ENCODE data around the gene CDKN3.
"Not testable (repeated sequence)": the region's sequence is repeated elsewhere in the genome, so short reads cannot be mapped to it uniquely, and the experiment has no call there.

The CDKN3 gene

GRCh38 chr14:54392131-54392859 lies 4.5 kb upstream of the CDKN3 start:
- no peaks in the 10 kb centered on the region for H3K9me3 ChIP-seq (ENCODE audit: control insufficient read depth, low read length)

GRCh38 chr14:54392986-54393884 lies 3.6 kb upstream of the CDKN3 start:
- H3K9me3 ChIP-seq (ENCODE audit: control insufficient read depth, low read length); H3K36me3 ChIP-seq (ENCODE audit: control insufficient read depth, insufficient read depth, low read length); H3K4me3 ChIP-seq (ENCODE audit: insufficient read depth, low read depth, low read length); H3K27me3 ChIP-seq (ENCODE audit: control insufficient read depth, insufficient read depth, low read length, poor library complexity, severe bottlenecking); H3K4me1 ChIP-seq (ENCODE audit: control insufficient read depth, insufficient read depth, low read length); H3K27ac ChIP-seq (ENCODE audit: insufficient read depth, low read depth, low read length, poor library complexity, severe bottlenecking): not testable (repeated sequence)
- 93% methylated on average over 68 of the region's 68 CpGs for WGBS, 2 experiments

More at GRCh38 chr14:54392131-54392859, 4.5 kb upstream of the CDKN3 start:
- Histone ChIP-seq H3K27me3 (ENCODE audit: control insufficient read depth, insufficient read depth, low read length, poor library complexity, severe bottlenecking) (peaks cover 1% of the 10 kb centered on the region), H3K27ac (ENCODE audit: insufficient read depth, low read depth, low read length, poor library complexity, severe bottlenecking) (no peak overlapping the region), H3K4me3 (ENCODE audit: insufficient read depth, low read depth, low read length) (no peak overlapping the region), H3K36me3 (ENCODE audit: control insufficient read depth, insufficient read depth, low read length) (no peaks in the 10 kb centered on the region), H3K4me1 (ENCODE audit: control insufficient read depth, insufficient read depth, low read length) (no peaks in the 10 kb centered on the region)
- 85 to 86% methylated on average over 14 of the region's 14 CpGs for WGBS, 2 experiments

DNA sequence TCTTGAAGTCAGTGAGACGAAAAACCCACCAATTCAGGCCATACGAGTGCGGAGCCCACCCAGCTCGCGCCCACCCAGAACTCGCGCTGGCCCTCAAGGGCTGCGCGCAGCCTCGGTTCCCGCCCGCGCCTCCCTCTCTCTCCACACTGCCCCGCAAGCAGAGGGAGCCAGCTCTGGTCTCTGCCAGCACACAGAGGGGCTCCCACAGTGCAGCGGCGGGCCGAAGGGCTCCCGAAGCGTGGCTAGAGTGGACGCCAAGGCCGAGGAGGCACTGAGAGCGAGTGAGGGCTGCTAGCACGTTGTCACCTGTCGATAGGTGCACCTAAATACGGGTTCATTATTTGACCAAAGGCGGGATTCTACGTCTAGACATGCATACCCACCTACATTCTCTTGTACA lies 2.2 kb upstream of the CDKN3 start:
- no peaks in the 10 kb centered on the region for H3K9me3 ChIP-seq (ENCODE audit: control insufficient read depth, low read length)
- H3K27me3 ChIP-seq (ENCODE audit: control insufficient read depth, insufficient read depth, low read length, poor library complexity, severe bottlenecking), result peaks cover 9% of the 10 kb centered on the region
- H3K4me1 ChIP-seq (ENCODE audit: control insufficient read depth, insufficient read depth, low read length), result peaks cover 6% of the 10 kb centered on the region
- no peaks in the 10 kb centered on the region for H3K36me3 ChIP-seq (ENCODE audit: control insufficient read depth, insufficient read depth, low read length)
- no peak overlapping the region for H3K4me3 ChIP-seq (ENCODE audit: insufficient read depth, low read depth, low read length)
- H3K27ac ChIP-seq (ENCODE audit: insufficient read depth, low read depth, low read length, poor library complexity, severe bottlenecking), result no peak overlapping the region
- WGBS, 2 experiments, result 96 to 97% methylated on average over 27 of the region's 27 CpGs

- peaks cover 9% of the 10 kb centered on the region for H3K27me3 ChIP-seq (ENCODE audit: control insufficient read depth, insufficient read depth, low read length, poor library complexity, severe bottlenecking)
- no peaks in the 10 kb centered on the region for H3K36me3 ChIP-seq (ENCODE audit: control insufficient read depth, insufficient read depth, low read length)
- peaks cover 6% of the 10 kb centered on the region for H3K4me1 ChIP-seq (ENCODE audit: control insufficient read depth, insufficient read depth, low read length)
- H3K4me3 ChIP-seq (ENCODE audit: insufficient read depth, low read depth, low read length), result no peak overlapping the region
- 70 to 71% methylated on average over 4 of the region's 4 CpGs for WGBS, 2 experiments
- H3K9me3 ChIP-seq (ENCODE audit: control insufficient read depth, low read length), result no peaks in the 10 kb centered on the region
- no peak overlapping the region for H3K27ac ChIP-seq (ENCODE audit: insufficient read depth, low read depth, low read length, poor library complexity, severe bottlenecking)
Measured at GRCh38 chr14:54395284-54395683, 1.5 kb upstream of the CDKN3 start.

DNA sequence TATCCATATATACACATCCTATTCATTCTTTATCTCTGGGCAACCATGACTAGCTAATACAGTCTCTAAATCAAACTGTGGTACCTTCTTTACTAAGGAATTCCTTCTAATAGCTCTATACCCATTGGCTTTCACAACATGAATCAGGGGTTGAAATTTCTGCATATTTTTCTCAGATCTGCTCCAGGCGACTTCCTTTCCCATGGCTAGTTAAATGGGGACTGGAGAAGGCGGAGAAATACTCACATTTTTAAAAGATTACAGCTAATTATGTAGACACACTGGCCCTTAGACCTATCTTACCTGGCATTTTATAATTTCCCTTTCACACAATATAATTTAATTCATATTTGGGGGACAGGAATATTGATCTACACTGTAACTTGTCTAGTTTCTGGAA lies 1.1 kb upstream of the CDKN3 start:
- no peaks in the 10 kb centered on the region for H3K36me3 ChIP-seq (ENCODE audit: control insufficient read depth, insufficient read depth, low read length)
- H3K27ac ChIP-seq (ENCODE audit: insufficient read depth, low read depth, low read length, poor library complexity, severe bottlenecking), result no peak overlapping the region
- H3K4me1 ChIP-seq (ENCODE audit: control insufficient read depth, insufficient read depth, low read length), result peaks cover 6% of the 10 kb centered on the region
- WGBS, 2 experiments, result 94 to 95% methylated on average over 2 of the region's 2 CpGs
- H3K9me3 ChIP-seq (ENCODE audit: control insufficient read depth, low read length), result no peaks in the 10 kb centered on the region
- H3K4me3 ChIP-seq (ENCODE audit: insufficient read depth, low read depth, low read length), result no peak overlapping the region
- H3K27me3 ChIP-seq (ENCODE audit: control insufficient read depth, insufficient read depth, low read length, poor library complexity, severe bottlenecking), result peaks cover 9% of the 10 kb centered on the region

GRCh38 chr14:54396183-54396492 lies 669 bp upstream of the CDKN3 start:
- H3K4me3 ChIP-seq (ENCODE audit: insufficient read depth, low read depth, low read length), result peak overlapping the region; percentile 86
- peaks cover 6% of the 10 kb centered on the region for H3K4me1 ChIP-seq (ENCODE audit: control insufficient read depth, insufficient read depth, low read length)
- H3K36me3 ChIP-seq (ENCODE audit: control insufficient read depth, insufficient read depth, low read length), result no peaks in the 10 kb centered on the region
- peaks cover 9% of the 10 kb centered on the region for H3K27me3 ChIP-seq (ENCODE audit: control insufficient read depth, insufficient read depth, low read length, poor library complexity, severe bottlenecking)
- 71 to 75% methylated on average over 8 to 9 of the region's 9 CpGs for WGBS, 2 experiments
- no peak overlapping the region for H3K27ac ChIP-seq (ENCODE audit: insufficient read depth, low read depth, low read length, poor library complexity, severe bottlenecking)
- no peaks in the 10 kb centered on the region for H3K9me3 ChIP-seq (ENCODE audit: control insufficient read depth, low read length)

- Histone ChIP-seq H3K27me3 (ENCODE audit: control insufficient read depth, insufficient read depth, low read length, poor library complexity, severe bottlenecking) (peaks cover 9% of the 10 kb centered on the region), H3K4me3 (ENCODE audit: insufficient read depth, low read depth, low read length) (no peak overlapping the region), H3K27ac (ENCODE audit: insufficient read depth, low read depth, low read length, poor library complexity, severe bottlenecking) (no peak overlapping the region), H3K36me3 (ENCODE audit: control insufficient read depth, insufficient read depth, low read length) (peaks cover 3% of the 10 kb centered on the region), H3K4me1 (ENCODE audit: control insufficient read depth, insufficient read depth, low read length) (peaks cover 6% of the 10 kb centered on the region), H3K9me3 (ENCODE audit: control insufficient read depth, low read length) (no peaks in the 10 kb centered on the region)
- WGBS, 2 experiments, result 100% methylated on average over 2 of the region's 2 CpGs; no CpG with 5 or more reads in 1 of the 2 experiments
Measured at GRCh38 chr14:54399560-54399959, 2.8 kb downstream of the CDKN3 start.

GRCh38 chr14:54403401-54404005 lies 6.7 kb downstream of the CDKN3 start:
- H3K27me3 ChIP-seq (ENCODE audit: control insufficient read depth, insufficient read depth, low read length, poor library complexity, severe bottlenecking); H3K36me3 ChIP-seq (ENCODE audit: control insufficient read depth, insufficient read depth, low read length); H3K4me1 ChIP-seq (ENCODE audit: control insufficient read depth, insufficient read depth, low read length); H3K27ac ChIP-seq (ENCODE audit: insufficient read depth, low read depth, low read length, poor library complexity, severe bottlenecking); H3K4me3 ChIP-seq (ENCODE audit: insufficient read depth, low read depth, low read length); H3K9me3 ChIP-seq (ENCODE audit: control insufficient read depth, low read length): not testable (repeated sequence)
- 92 to 98% methylated on average over 5 to 6 of the region's 6 CpGs for WGBS, 2 experiments

DNA sequence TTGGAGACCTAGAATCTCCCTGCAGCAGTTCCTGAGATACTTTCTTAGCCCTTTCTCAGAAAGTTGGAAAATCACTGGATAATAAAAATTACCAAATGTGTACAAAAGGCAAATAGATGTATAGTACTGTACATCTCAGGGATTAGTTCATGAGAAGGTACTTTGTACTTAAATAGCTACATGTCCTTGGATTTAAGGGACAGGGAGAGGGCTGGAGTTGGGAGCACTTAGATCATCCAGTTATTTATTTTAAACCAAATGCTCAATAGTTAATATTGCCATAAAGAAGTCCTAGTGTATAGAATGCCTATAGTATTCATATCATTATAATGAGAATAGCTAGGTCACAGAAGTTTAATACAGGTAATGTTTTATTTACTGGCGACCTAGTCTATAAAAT lies 13.4 kb downstream of the CDKN3 start:
- H3K9me3 ChIP-seq (ENCODE audit: control insufficient read depth, low read length), result no peaks in the 10 kb centered on the region
- no peak overlapping the region for H3K4me3 ChIP-seq (ENCODE audit: insufficient read depth, low read depth, low read length)
- no peaks in the 10 kb centered on the region for H3K27me3 ChIP-seq (ENCODE audit: control insufficient read depth, insufficient read depth, low read length, poor library complexity, severe bottlenecking)
- no peaks in the 10 kb centered on the region for H3K4me1 ChIP-seq (ENCODE audit: control insufficient read depth, insufficient read depth, low read length)
- 100% methylated on average over 1 of the region's 1 CpG for WGBS, 2 experiments
- no peak overlapping the region for H3K27ac ChIP-seq (ENCODE audit: insufficient read depth, low read depth, low read length, poor library complexity, severe bottlenecking)
- peaks cover 6% of the 10 kb centered on the region for H3K36me3 ChIP-seq (ENCODE audit: control insufficient read depth, insufficient read depth, low read length)

DNA sequence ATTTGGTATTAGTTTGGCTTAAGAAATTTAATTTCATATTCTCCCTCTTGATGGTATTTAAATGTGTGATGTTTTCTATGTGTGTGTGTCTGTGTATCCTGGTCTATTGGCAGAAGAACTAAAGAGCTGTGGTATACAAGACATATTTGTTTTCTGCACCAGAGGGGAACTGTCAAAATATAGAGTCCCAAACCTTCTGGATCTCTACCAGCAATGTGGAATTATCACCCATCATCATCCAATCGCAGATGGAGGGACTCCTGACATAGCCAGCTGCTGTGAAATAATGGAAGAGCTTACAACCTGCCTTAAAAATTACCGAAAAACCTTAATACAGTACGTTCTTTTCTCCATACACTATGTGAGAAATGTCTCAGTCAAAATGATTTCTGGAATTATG lies 14.6 kb downstream of the CDKN3 start:
- H3K36me3 ChIP-seq (ENCODE audit: control insufficient read depth, insufficient read depth, low read length), result peaks cover 6% of the 10 kb centered on the region
- no peaks in the 10 kb centered on the region for H3K27me3 ChIP-seq (ENCODE audit: control insufficient read depth, insufficient read depth, low read length, poor library complexity, severe bottlenecking)
- H3K9me3 ChIP-seq (ENCODE audit: control insufficient read depth, low read length), result no peaks in the 10 kb centered on the region
- WGBS, 2 experiments, result 92 to 98% methylated on average over 2 to 3 of the region's 3 CpGs
- no peaks in the 10 kb centered on the region for H3K4me1 ChIP-seq (ENCODE audit: control insufficient read depth, insufficient read depth, low read length)
- H3K27ac ChIP-seq (ENCODE audit: insufficient read depth, low read depth, low read length, poor library complexity, severe bottlenecking), result no peak overlapping the region
- H3K4me3 ChIP-seq (ENCODE audit: insufficient read depth, low read depth, low read length), result no peak overlapping the region

All from ectodermal cell (in vitro differentiated cells).